ENCODE results near the gene EDEM2.

- TF ChIP-seq SIN3A (IDR thresholded peaks at IDR 0.05; ENCODE audit: borderline replicate concordance, insufficient read depth, low read length) (no peak), POLR2AphosphoS5 (IDR thresholded peaks at IDR 0.05; ENCODE audit: low read depth, low read length) (no peak)
Observed at GRCh38 chr20:35133735-35134134, 13.4 kb downstream of the EDEM2 start.
